ENCODE results near the gene DCTN2.
"Not testable (repeated sequence)": the region's sequence is repeated elsewhere in the genome, so short reads cannot be mapped to it uniquely, and the experiment has no call there.

Gene DCTN2

GRCh38 chr12:57546438-57547287 lies at the start of gene DCTN2:
Gene DCTN2, minus strand, starts transcription at chr12:57547192. Its CDS starts 129 bp downstream, at chr12:57547063.
- peak; percentile 97 to 98 (median 98) for DNase-seq

- no peak for DNase-seq
Measured at GRCh38 chr12:57593187-57593586, 46.2 kb upstream of the DCTN2 start.

GRCh38 chr12:57592551-57593165 lies 45.7 kb upstream of the DCTN2 start:
- no peak for DNase-seq

DNA sequence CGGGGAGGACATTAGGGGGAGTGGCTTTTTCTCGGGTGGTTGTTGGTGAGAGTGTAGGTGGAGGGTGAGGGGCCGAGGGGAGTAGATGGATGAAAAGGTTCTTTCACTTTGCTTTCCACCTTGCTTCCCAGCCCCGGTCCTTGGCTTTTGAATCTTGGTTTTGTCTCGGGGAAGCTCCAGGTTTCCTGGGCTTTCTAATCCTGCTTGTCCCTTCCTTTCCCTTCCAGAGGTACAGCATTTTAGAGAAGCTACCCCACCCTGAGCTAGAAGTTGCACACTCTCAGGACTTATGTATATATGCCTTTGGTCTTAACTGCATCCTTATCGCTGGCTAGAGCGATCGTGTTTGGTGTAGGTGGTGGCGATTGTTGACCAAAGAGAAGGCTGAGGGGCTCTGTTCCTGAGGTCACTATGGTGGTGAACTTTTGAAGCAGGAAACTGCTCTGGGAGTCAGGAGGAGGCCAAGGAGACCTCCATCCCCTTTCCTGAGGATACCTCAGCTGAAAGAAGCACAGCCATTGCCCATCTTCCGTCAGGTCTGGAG lies 44.9 kb upstream of the DCTN2 start:
- no peak for DNase-seq

- peak; percentile 63 to 87 (median 73) for DNase-seq
Measured at GRCh38 chr12:57590864-57591781, 44.1 kb upstream of the DCTN2 start, which contains the start of gene PIP4K2C. Gene PIP4K2C, plus strand, starts transcription at chr12:57591192. Its CDS starts 98 bp downstream, at chr12:57591290.

- no peak for DNase-seq
Measured at GRCh38 chr12:57590479-57590863, 43.5 kb upstream of the DCTN2 start.

DNA sequence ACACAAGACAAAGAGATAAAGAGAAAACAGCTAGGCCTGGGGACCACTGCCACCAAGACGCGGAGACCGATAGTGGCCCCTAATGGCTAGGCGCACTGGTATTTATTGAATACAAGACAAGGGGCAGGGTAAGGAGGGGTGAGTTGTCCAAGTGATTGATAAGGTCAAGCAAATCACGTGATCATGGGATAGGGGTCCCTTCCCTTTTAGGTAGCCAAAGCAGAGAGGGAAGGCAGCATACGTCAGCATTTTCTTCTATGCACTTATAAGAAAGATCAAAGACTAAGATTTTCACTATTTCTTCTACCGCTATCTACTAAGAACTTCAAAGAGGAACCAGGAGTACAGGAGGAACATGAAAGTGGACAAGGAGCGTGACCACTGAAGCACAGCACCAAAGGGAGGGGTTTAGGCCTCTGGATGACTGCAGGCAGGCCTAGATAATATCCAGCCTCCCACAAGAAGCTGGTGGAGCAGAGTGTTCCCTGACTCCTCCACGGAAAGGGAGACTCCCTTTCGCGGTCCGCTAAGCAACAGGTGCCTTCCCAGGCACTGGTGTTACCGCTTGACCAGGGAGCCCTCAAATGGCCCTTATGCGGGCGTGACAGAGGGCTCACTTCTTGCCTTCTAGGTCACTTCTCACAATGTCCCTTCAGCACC lies 42.1 kb upstream of the DCTN2 start:
- not testable (repeated sequence) for DNase-seq

GRCh38 chr12:57586832-57587429 lies 39.9 kb upstream of the DCTN2 start:
- no peak for DNase-seq

DNA sequence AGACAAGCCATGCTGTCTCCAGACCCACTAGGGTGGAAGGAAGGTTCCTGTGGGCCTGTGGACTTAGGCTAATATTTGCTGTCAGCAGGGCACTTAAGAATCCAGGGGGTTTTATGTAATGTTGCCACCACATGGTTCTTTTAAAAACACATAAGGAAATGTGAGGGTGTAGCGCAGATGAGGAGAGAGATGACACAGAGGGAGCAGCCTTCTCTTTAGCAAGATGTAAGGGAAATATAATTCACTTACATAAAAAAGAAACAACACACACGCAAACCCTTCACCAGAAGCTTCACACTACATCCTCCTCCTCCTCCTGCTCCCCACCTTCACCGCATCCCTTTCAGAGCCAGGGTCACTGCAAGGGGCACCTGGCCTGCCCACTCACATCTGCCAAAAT lies 39.1 kb upstream of the DCTN2 start:
- no peak for DNase-seq

DNA sequence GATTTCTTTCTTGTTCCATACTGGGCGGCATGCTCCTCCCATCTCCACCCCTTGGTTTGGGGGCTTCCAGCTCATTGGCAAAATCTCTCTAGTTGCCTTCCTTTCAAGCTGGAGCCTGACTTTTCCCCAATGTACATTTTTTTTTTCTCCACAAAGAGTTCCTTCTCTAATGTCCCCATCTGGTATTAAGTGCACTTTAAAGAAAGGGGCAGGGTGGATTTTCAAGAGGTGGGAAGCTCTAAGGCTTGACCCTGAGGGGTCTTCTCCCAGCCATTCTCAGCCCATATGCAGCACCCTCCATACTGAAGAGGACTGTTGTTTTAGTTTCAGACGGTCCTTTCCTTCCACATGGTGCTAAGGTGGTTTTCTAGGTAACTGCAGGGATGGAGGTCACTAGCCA lies 38.2 kb upstream of the DCTN2 start:
- no peak for DNase-seq

GRCh38 chr12:57584690-57585089 lies 37.7 kb upstream of the DCTN2 start:
- peak; percentile 61 to 70 (median 62) for DNase-seq

DNA sequence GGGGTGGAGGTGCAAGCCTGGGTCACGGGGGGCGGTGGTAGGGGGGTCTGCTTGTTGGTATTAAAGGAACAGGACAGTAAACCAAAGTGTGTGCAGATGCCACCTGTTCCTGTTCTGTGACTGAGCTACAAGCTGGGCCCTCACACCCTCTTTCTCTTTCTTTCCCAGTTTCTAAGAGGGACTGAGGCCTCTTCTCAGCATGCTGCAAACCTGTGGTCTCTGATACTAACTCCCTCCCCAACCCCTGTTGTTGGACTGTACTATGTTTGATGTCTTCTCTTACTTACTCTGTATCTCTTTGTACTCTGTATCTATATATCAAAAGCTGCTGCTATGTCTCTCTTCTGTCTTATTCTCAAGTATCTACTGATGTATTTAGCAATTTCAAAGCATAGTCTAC lies 37.1 kb upstream of the DCTN2 start:
- DNase-seq = no peak

DNA sequence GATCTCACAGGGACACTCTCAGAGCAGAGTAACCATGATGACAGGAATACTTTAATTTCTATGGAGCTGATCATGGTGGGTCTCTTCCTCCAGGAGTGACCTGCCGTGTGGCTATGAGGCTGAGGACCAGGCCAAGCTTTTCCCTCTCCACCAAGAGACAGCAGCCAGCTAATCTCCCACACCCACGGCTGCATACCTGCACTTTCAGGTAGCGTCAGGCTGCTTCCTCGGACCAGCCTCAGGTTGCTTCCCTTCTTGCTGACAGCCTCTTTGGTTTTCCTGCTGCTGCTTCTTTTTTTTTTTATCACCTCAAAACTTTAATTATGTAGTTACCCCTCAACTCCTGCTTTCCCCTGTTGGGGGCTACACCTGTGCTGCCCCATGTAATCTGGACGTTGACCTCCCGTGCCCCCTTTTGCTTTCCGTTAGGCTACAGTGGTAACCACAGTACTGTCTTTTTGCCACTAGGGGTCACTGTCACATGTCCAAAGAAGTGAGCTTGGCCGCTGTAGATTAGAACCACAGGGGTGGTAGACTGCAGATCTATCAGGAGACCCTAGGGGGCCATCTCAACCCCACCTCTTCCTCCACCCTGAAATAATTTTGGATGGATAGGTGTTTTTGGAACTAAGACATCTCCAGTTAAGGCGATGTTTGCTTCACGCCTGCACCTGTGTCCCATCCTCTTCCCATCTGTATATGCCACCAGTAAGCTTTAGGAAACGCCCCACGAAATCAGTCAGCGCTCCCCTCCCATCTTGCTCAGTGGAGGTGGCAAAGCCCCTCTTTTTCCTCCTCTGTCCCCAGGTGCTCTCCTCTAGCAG lies 36.2 kb upstream of the DCTN2 start:
- DNase-seq = peak; percentile 84 to 92 (median 86)

GRCh38 chr12:57582440-57582839 lies 35.4 kb upstream of the DCTN2 start:
- no peak for DNase-seq

DNA sequence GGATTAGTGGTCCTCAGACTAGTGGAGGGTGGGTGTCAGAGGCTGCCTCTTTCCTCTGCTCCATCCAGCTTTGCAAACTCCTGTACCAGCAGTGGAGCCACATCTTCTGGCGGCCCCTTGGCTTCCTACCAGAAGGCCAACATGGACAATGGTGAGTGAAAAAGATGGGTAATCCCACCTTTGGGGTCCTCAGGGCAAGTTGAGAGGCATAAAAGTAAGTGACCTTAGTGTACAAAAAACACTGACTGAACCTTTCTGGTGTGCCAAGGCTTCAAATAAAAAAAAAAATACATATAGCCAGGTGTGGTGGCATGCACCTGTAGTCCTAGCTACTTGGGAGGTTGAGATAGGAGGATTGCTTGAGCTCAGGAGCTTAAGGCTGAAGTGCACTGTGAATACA lies 34.8 kb upstream of the DCTN2 start:
- DNase-seq = no peak

GRCh38 chr12:57580466-57580795 lies 33.4 kb upstream of the DCTN2 start:
- DNase-seq = no peak

- no peak for DNase-seq
Measured at GRCh38 chr12:57579677-57580465, 32.9 kb upstream of the DCTN2 start.

DNA sequence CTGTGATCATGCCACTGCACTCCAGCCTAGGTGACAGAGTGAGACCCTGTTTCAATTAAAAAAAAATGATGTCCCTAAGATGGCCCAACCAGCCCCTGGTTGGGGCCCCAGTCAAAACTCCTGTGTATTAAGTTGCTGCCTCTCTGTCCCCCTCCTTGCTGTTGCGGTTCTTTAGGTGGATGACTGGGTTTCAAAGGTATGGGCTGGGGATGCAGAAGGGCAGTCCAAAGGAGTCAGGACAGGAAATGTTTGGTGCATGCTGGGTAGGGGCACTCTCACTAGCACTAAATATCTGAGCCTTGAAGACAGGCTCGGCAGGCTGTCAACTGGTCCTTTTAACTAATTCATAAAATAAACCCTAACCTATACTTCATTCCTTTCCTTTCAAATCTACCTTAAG lies 32.0 kb upstream of the DCTN2 start:
- no peak for DNase-seq

DNA sequence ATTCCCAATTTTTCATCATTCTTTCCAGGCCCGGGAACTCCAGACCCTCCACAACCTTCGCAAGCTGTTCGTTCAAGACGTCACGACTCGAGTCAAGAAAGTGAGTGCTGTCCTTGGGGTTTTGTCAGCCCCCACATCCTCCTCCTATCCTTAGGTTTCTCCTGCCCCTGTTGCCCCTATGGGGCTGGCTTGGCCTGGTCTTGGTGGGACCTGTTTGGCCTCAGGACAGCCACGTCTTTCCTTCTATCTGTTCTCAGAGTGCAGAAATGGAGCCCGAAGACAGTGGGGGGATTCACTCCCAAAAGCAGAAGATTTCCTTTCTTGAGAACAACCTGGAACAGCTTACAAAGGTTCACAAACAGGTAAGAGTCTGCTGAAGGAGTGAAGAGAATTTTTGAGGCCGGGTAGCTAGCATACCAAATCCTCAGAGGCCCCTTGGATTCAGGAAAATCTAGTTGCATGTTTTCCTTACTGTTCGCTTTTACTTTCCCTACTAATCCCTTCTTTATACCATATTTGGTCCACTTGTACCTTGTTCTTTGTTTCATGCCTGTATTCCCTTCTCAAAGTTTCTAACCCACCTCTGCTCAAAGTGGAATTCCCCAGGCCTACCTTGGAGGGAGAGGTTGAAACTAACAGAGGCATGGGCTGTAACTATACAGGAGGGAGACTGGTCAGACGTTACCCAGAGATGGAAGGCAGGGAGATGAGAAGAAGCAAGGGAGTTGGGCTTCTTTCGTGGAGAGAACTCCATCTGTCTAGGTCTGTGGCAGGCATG lies 31.2 kb upstream of the DCTN2 start:
- no peak for DNase-seq

Measured in suppressor macrophage treated with lipopolysaccharide for 1 hour (primary cell).